ENCODE data around the gene ARRDC1. TPM values are rescaled to one million over a fixed set of nuclear protein-coding genes. Genes with fewer than 3 reads are reported as not detected.

The ARRDC1 gene
- total RNA-seq, 1 donor from 2014 or later: 114 TPM

- Histone ChIP-seq H3K4me1 (peaks cover 14% of the 10 kb centered on the region), H3K27ac (no peak overlapping the region), H3K4me3 (no peak overlapping the region), H3K27me3 (no peaks in the 10 kb centered on the region), H3K9me3 (no peaks in the 10 kb centered on the region), H3K36me3 (no peaks in the 10 kb centered on the region)
- no peak for DNase-seq (ENCODE audit: extremely low spot score in 2 of 2)
- intact Hi-C loops (cut with DNase I): no loop called here
- TF ChIP-seq CTCF (IDR thresholded peaks at IDR 0.05): no peak
- TF ChIP-seq POLR2A (IDR thresholded peaks at IDR 0.05): no peak
- TF ChIP-seq POLR2AphosphoS5 (IDR thresholded peaks at IDR 0.05; ENCODE audit: insufficient read depth in 1 of 2, low read depth in 1 of 2): no peak
Measured at GRCh38 chr9:137660144-137660543, 54.7 kb downstream of the ARRDC1 start.

GRCh38 chr9:137663584-137663983 is 58.1 kb downstream of the ARRDC1 start:
- no peak for TF ChIP-seq POLR2AphosphoS5 (IDR thresholded peaks at IDR 0.05; ENCODE audit: insufficient read depth in 1 of 2, low read depth in 1 of 2)
- no peak for TF ChIP-seq POLR2A (IDR thresholded peaks at IDR 0.05)
- no peak for TF ChIP-seq CTCF (IDR thresholded peaks at IDR 0.05)
- intact Hi-C loops (cut with DNase I): no loop called here
- H3K27me3 ChIP-seq: no peaks in the 10 kb centered on the region
- H3K4me1 ChIP-seq: peaks cover 36% of the 10 kb centered on the region
- H3K27ac ChIP-seq: no peak overlapping the region
- no peaks in the 10 kb centered on the region for H3K9me3 ChIP-seq
- no peak overlapping the region for H3K4me3 ChIP-seq
- no peak for DNase-seq (ENCODE audit: extremely low spot score in 2 of 2)
- H3K36me3 ChIP-seq: no peaks in the 10 kb centered on the region

- Histone ChIP-seq H3K9me3 (no peaks in the 10 kb centered on the region), H3K4me1 (peaks cover 33% of the 10 kb centered on the region), H3K4me3 (no peak overlapping the region), H3K36me3 (no peaks in the 10 kb centered on the region), H3K27me3 (no peaks in the 10 kb centered on the region), H3K27ac (no peak overlapping the region)
- DNase-seq (ENCODE audit: extremely low spot score in 2 of 2): no peak
- no peak for TF ChIP-seq POLR2AphosphoS5 (IDR thresholded peaks at IDR 0.05; ENCODE audit: insufficient read depth in 1 of 2, low read depth in 1 of 2)
- TF ChIP-seq CTCF (IDR thresholded peaks at IDR 0.05): no peak
- TF ChIP-seq POLR2A (IDR thresholded peaks at IDR 0.05): no peak
- intact Hi-C loops (cut with DNase I): no loop called here
Measured at GRCh38 chr9:137664676-137665075, 59.2 kb downstream of the ARRDC1 start.

Small RNA genes lying within 50 kb of the gene (small RNA-seq; reads per million reads assigned to genes)
- gene RF00017: not detected

Other genes starting within 250 kb of the ARRDC1 start
- 35.6 TPM for gene EXD3, start 182.5 kb upstream of the ARRDC1 start, total RNA-seq
- 2.9 TPM for gene NOXA1, start 182.3 kb upstream of the ARRDC1 start, total RNA-seq
- gene ENTPD8, start 164.3 kb upstream of the ARRDC1 start, total RNA-seq: not detected
- gene NSMF, start 146.4 kb upstream of the ARRDC1 start, total RNA-seq: 35.1 TPM
- 16.2 TPM for gene PNPLA7, start 55.3 kb upstream of the ARRDC1 start, total RNA-seq
- 83.7 TPM for gene MRPL41, start 53.8 kb upstream of the ARRDC1 start, total RNA-seq
- gene DPH7, start 26.8 kb upstream of the ARRDC1 start, total RNA-seq: 32.9 TPM
- 10.3 TPM for gene ZMYND19, start 15.2 kb upstream of the ARRDC1 start, total RNA-seq
- 65.8 TPM for gene EHMT1, start 13.3 kb downstream of the ARRDC1 start, total RNA-seq